Right atrium auricular region (tissue), 2 donors: ENCODE results near the gene VIPR2. TPM values are rescaled to one million over a fixed set of nuclear protein-coding genes. Genes with fewer than 3 reads are reported as not detected.

Source experiments
- DNase-seq: peaks from one replicate; pipeline ENCODE4 v3.0.0-alpha.2; 2019; ENCODE audit warnings: low spot score
- H3K27ac ChIP-seq, 2 donors: fragments of 200-600 bp; sonication (generic); 1 replicate in 1 of 2; 2 replicates in 1 of 2; pipeline ENCODE4 v1.5.1; 2016 to 2019
- H3K27me3 ChIP-seq, 2 donors: fragments of 200-600 bp; sonication (generic); one replicate each; pipeline versions ENCODE4 v1.5.1 to v1.6.0; 2017 to 2019
- H3K36me3 ChIP-seq: fragments of 200-600 bp; sonication (generic); one replicate; pipeline ENCODE4 v1.5.1; 2016
- H3K4me1 ChIP-seq, 2 donors: fragments of 200-600 bp; sonication (generic); one replicate each; pipeline versions ENCODE4 v1.5.1 to v1.6.0; 2017 to 2019
- H3K4me3 ChIP-seq, 2 donors: fragments of 200-600 bp; sonication (generic); 1 replicate in 1 of 2; 2 replicates in 1 of 2; pipeline ENCODE4 v1.5.1; 2017 to 2019; ENCODE audit warnings: mild to moderate bottlenecking in 1 of 2, moderate library complexity in 1 of 2
- H3K9me3 ChIP-seq, 2 donors: fragments of 200-600 bp; sonication (generic); one replicate each; pipeline ENCODE4 v1.5.1; 2019
- CTCF ChIP-seq, 2 donors: fragments of 200-600 bp; sonication (generic); IDR thresholded peaks; one replicate each; pipeline ENCODE4 v1.5.1; 2019; ENCODE audit warnings: antibody characterized with exemption in 2 of 2
- total RNA-seq, 2 donors: library from RNA; depleted of rRNA; stranded (reverse); fragments of >200 nt; gene quantifications; one replicate each; pipeline ENCODE4 v1.1.0, GENCODE V29; 2016

The VIPR2 gene
- total RNA-seq, 2 donors from 2014 or later, result 3.8 to 13.4 TPM

GRCh38 chr7:159159731-159160130 is 15.1 kb upstream of the VIPR2 start:
- DNase-seq, result no peak
- Histone ChIP-seq H3K27me3 (no peaks in the 10 kb centered on the region), H3K4me1 (no peaks in the 10 kb centered on the region), H3K4me3 (no peak overlapping the region), H3K9me3 (no peaks in the 10 kb centered on the region), H3K27ac (no peak overlapping the region), H3K36me3 (no peaks in the 10 kb centered on the region)
- no peak for TF ChIP-seq CTCF (IDR thresholded peaks at IDR 0.05)

- H3K4me3 ChIP-seq, result no peak overlapping the region
- TF ChIP-seq CTCF (IDR thresholded peaks at IDR 0.05), result no peak
- no peaks in the 10 kb centered on the region for H3K36me3 ChIP-seq
- no peak for DNase-seq
- no peaks in the 10 kb centered on the region for H3K27me3 ChIP-seq
- H3K9me3 ChIP-seq, result no peaks in the 10 kb centered on the region
- no peaks in the 10 kb centered on the region for H3K4me1 ChIP-seq
- H3K27ac ChIP-seq, result no peak overlapping the region
Measured at GRCh38 chr7:159158888-159159405, 14.3 kb upstream of the VIPR2 start.

GRCh38 chr7:159158125-159158887 is 13.6 kb upstream of the VIPR2 start:
- no peak for DNase-seq
- Histone ChIP-seq H3K9me3 (no peaks in the 10 kb centered on the region), H3K27ac (no peak overlapping the region), H3K27me3 (no peaks in the 10 kb centered on the region), H3K36me3 (no peaks in the 10 kb centered on the region), H3K4me3 (no peak overlapping the region), H3K4me1 (no peaks in the 10 kb centered on the region)
- no peak for TF ChIP-seq CTCF (IDR thresholded peaks at IDR 0.05)

- H3K27me3 ChIP-seq, result no peaks in the 10 kb centered on the region
- no peaks in the 10 kb centered on the region for H3K4me1 ChIP-seq
- DNase-seq, result no peak
- H3K36me3 ChIP-seq, result no peaks in the 10 kb centered on the region
- H3K27ac ChIP-seq, result no peak overlapping the region
- no peaks in the 10 kb centered on the region for H3K9me3 ChIP-seq
- no peak overlapping the region for H3K4me3 ChIP-seq
- no peak for TF ChIP-seq CTCF (IDR thresholded peaks at IDR 0.05)
Measured at GRCh38 chr7:159157714-159158113, 13.0 kb upstream of the VIPR2 start.

- H3K27me3 ChIP-seq, result no peaks in the 10 kb centered on the region
- H3K36me3 ChIP-seq, result no peaks in the 10 kb centered on the region
- H3K4me3 ChIP-seq, result no peak overlapping the region
- no peaks in the 10 kb centered on the region for H3K4me1 ChIP-seq
- H3K9me3 ChIP-seq, result no peaks in the 10 kb centered on the region
- no peak for TF ChIP-seq CTCF (IDR thresholded peaks at IDR 0.05)
- no peak for DNase-seq
- H3K27ac ChIP-seq, result no peak overlapping the region
Measured at GRCh38 chr7:159156436-159157245, 12.0 kb upstream of the VIPR2 start.
